ENCODE results near the gene AGBL1.

- TF ChIP-seq, protein P1, sequence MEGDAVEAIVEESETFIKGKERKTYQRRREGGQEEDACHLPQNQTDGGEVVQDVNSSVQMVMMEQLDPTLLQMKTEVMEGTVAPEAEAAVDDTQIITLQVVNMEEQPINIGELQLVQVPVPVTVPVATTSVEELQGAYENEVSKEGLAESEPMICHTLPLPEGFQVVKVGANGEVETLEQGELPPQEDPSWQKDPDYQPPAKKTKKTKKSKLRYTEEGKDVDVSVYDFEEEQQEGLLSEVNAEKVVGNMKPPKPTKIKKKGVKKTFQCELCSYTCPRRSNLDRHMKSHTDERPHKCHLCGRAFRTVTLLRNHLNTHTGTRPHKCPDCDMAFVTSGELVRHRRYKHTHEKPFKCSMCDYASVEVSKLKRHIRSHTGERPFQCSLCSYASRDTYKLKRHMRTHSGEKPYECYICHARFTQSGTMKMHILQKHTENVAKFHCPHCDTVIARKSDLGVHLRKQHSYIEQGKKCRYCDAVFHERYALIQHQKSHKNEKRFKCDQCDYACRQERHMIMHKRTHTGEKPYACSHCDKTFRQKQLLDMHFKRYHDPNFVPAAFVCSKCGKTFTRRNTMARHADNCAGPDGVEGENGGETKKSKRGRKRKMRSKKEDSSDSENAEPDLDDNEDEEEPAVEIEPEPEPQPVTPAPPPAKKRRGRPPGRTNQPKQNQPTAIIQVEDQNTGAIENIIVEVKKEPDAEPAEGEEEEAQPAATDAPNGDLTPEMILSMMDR (optimal IDR thresholded peaks at IDR 0.05 in 1 of 3, IDR thresholded peaks at IDR 0.05 in 1 of 3, conservative IDR thresholded peaks at IDR 0.05 in 1 of 3; ENCODE audit: extremely low read depth in 1 of 3, insufficient read depth in 2 of 3, low read length in 3 of 3) = no peak
- TF ChIP-seq EZH2 (IDR thresholded peaks at IDR 0.05; ENCODE audit: low read length) = no peak
Measured at GRCh38 chr15:86870846-86871245, 791.2 kb downstream of the AGBL1 start.
